ENCODE results near the gene PKN1.

PKN1 gene

DNA sequence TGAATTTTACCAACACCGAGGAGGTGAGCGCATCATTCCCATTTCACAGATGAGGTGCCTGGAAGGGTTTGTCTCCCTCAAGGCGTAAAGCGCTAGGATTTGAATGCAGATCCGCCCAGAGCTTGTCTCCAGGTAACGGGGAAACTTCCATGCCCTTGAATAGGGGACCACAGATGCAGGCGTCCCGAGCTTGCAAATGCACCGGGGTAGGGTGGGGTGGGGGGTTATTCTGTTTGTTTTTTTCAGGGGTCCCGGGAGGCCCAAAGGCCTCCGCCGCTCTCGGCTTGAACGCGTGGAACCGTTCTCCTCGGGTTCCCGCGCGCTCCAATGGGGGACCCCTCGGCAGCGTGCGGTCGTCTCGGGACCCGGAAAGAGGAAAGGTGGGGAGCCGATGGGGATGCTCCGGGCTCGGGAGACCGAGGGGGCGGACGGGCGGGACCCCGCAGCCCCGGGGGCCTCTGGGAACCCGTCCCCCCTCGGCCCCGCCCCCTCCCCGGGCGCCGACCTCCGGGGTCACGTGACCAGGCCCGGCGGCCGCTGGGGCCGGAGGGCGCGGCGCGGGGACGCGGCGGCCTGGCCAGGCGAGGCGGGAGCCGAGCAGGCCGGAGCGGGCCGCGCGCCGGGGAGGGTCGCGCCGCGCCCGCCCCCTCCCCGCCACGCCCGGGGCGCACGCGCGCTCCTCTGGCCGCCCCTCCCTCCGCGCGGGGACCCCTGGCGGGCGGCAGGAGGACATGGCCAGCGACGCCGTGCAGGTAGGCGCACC is at the start of gene PKN1:
Gene PKN1 (plus strand): TSS at position 516 of the 763 bp plus-strand sequence. CDS start 216 bp downstream, at position 732.
- peaks cover 0 to 40% (median 19%) of the 10 kb centered on the region in 4 donors for H3K4me1 ChIP-seq
- no peak for DNase-seq
- H3K4me3 ChIP-seq: peak within 1 kb of the TSS; percentile 66 to 98
- no peak for TF ChIP-seq CTCF (IDR thresholded peaks at IDR 0.05)
- H3K9me3 ChIP-seq: no peaks in the 10 kb centered on the region
- no peaks in the 10 kb centered on the region for H3K36me3 ChIP-seq
- peak within 1 kb of the TSS; percentile 77 to 86 for H3K27ac ChIP-seq
- intact Hi-C loops (cut with DNase I; ENCODE audit: low total_unique reads): no loop called here
- H3K27me3 ChIP-seq: no peaks in the 10 kb centered on the region

GRCh38 chr19:14383661-14384555 is 49.2 kb upstream of the PKN1 start:
- no peaks in the 10 kb centered on the region for H3K27me3 ChIP-seq
- TF ChIP-seq CTCF (IDR thresholded peaks at IDR 0.05): no peak
- no peaks in the 10 kb centered on the region for H3K9me3 ChIP-seq
- intact Hi-C loops (cut with DNase I; ENCODE audit: low total_unique reads): no loop called here
- peaks cover 3 to 10% (median 5%) of the 10 kb centered on the region in 3 donors for H3K36me3 ChIP-seq
- peaks cover 0 to 67% (median 41%) of the 10 kb centered on the region in 4 donors for H3K4me1 ChIP-seq
- peak overlapping the region; percentile 89 to 94 for H3K27ac ChIP-seq
- DNase-seq: peak; percentile 56 to 79
- H3K4me3 ChIP-seq: peak overlapping the region; percentile 68 to 79

DNA sequence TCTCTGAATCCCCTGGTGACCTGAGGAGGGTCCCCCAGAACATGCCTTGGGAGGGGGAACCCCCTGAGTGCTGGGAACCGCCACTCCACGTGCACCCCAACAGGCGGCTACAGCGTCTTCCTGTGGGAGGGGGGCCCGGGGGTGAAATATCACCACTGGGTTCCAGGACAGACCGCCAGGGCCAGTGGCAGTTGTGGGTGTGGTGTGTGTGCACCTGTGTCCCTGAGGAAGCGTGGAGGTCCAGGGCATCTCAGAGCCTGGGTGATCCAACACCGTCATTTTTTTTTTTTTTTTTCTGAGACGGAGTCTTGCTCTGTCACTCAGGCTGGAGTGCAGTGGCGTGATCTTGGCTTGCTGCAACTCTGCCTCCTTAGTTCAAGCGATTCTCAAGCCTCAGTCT is 47.6 kb upstream of the PKN1 start:
- DNase-seq: no peak
- H3K27ac ChIP-seq: peak overlapping the region; percentile 89 to 94
- no peaks in the 10 kb centered on the region for H3K9me3 ChIP-seq
- peak overlapping the region in 1 of 2 donors; percentile 79 for H3K4me3 ChIP-seq
- intact Hi-C loops (cut with DNase I; ENCODE audit: low total_unique reads): no loop called here
- no peak for TF ChIP-seq CTCF (IDR thresholded peaks at IDR 0.05)
- H3K4me1 ChIP-seq: peaks cover 0 to 51% (median 28%) of the 10 kb centered on the region in 4 donors
- H3K27me3 ChIP-seq: no peaks in the 10 kb centered on the region
- peaks cover 9 to 14% (median 13%) of the 10 kb centered on the region in 3 donors for H3K36me3 ChIP-seq

DNA sequence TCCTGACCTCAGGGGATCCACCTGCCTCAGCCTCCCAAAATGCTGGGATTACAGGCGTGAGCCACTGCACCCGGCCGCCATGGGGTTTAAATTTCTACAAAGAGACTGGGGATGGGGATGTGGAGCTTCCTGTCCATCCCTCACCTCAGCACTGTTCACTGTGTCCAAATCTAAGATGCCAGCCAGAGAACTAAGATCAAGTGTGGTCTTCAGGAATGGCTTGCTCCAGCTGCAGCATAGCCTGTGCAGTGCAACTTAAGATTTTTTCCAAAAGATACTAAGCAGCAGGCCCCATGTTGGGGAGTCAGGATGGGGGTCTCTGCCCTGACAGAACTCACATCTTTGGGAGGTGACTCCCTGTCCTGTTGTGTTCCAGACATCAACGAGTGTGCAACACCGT is 42.6 kb upstream of the PKN1 start:
- TF ChIP-seq CTCF (IDR thresholded peaks at IDR 0.05): no peak
- no peaks in the 10 kb centered on the region for H3K27me3 ChIP-seq
- H3K27ac ChIP-seq: no peak overlapping the region
- no peak overlapping the region for H3K4me3 ChIP-seq
- H3K4me1 ChIP-seq: peaks cover 0 to 10% (median 0%) of the 10 kb centered on the region in 4 donors
- intact Hi-C loops (cut with DNase I; ENCODE audit: low total_unique reads): no loop called here
- peaks cover 37 to 64% (median 64%) of the 10 kb centered on the region in 3 donors for H3K36me3 ChIP-seq
- H3K9me3 ChIP-seq: no peaks in the 10 kb centered on the region
- no peak for DNase-seq

GRCh38 chr19:14391156-14391821 is 41.8 kb upstream of the PKN1 start:
- H3K36me3 ChIP-seq: peaks cover 41 to 71% (median 71%) of the 10 kb centered on the region in 3 donors

More at GRCh38 chr19:14391156-14391821, 41.8 kb upstream of the PKN1 start:
- Histone ChIP-seq H3K4me3 (no peak overlapping the region), H3K27me3 (no peaks in the 10 kb centered on the region), H3K4me1 (peaks cover 0 to 4% (median 0%) of the 10 kb centered on the region in 4 donors), H3K9me3 (no peaks in the 10 kb centered on the region), H3K27ac (no peak overlapping the region)
- no peak for TF ChIP-seq CTCF (IDR thresholded peaks at IDR 0.05)
- no peak for DNase-seq
- intact Hi-C loops (cut with DNase I; ENCODE audit: low total_unique reads): no loop called here
